ENCODE data around the gene NOS1.
"Not testable (repeated sequence)": the region's sequence is repeated elsewhere in the genome, so short reads cannot be mapped to it uniquely, and the experiment has no call there.

The NOS1 gene

GRCh38 chr12:117361347-117361751 lies at the start of gene NOS1:
NOS1 (minus strand) TSS chr12:117361626; CDS start chr12:117331069, 30,557 bp downstream.
- no peak for DNase-seq (ENCODE audit: low read depth)

DNA sequence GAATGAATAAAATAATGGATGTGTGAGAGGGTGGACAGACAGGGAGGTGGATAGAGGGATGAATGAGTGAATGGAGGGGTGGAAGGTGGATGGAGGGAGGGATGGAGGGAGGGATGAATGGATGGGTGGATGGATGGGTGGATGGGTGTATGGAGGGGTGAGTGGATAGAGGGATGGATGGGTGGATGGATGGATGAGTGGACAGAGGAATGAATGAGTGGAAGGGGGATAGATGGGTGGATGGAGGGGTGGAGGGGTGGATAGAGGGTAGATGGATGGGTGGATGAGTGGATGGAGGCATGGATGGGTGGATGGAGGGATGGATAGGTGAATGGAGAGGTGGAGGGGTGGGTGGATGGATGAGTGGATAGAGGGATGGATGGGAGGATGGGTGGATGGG lies 47.9 kb upstream of the NOS1 start:
- DNase-seq (ENCODE audit: low read depth): no peak

GRCh38 chr12:117408161-117408791 lies 46.9 kb upstream of the NOS1 start:
- peak; percentile 67 for DNase-seq (ENCODE audit: low read depth)

- DNase-seq (ENCODE audit: low read depth): no peak
These were observed 43.5 kb upstream of the NOS1 start for GRCh38 chr12:117404940-117405339.

DNA sequence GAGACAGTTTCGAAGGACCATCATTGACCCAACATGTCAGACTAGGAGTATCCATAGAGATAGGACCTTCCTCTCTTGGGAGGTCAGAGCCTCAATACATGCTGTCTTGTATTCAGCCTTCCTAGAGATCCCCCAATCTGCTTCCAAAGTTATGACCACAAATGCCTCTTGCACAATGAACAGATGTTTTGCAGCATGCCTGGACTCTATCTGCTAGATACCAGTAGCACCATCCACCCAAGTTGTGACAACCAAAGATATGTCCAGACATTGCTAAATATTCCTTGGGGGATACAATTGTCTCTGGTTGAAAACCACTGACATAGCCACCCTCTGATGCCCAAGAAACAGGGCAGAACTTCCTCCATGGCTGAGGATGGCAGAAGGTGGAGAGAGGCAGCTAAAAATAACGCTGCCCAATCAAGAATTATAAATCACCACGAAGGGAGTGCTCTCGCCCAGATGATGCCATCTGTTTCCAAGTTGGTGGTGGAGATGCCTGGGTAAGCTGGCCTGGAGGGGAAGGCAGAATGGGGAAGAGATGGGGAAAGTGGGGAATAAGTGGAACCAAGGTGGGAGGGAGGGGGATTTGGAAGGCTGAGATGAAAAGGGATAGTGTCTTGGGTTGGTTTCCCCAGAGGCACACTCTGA lies 42.9 kb upstream of the NOS1 start:
- no peak for DNase-seq (ENCODE audit: low read depth)

GRCh38 chr12:117403586-117404139 lies 42.2 kb upstream of the NOS1 start:
- no peak for DNase-seq (ENCODE audit: low read depth)

DNA sequence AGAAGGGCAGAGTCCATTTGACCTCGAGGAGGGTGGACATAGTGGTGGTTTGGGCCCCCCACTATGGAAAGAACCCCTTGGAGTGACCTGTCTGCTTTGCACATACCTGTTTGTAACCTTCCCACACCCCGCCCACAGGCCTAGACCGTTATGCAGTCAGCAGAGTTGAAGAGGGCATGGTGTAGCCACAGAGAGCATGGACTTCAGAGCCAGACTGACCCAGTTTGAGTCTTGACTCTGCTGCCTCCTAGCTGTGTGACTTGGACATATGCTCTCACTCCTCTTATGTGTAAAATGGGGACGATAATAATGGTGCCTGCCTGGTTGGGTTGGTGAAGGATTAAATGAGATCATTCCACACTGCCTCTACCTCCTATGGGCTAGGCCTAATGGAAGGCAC lies 40.9 kb upstream of the NOS1 start:
- no peak for DNase-seq (ENCODE audit: low read depth)

GRCh38 chr12:117400912-117401311 lies 39.5 kb upstream of the NOS1 start:
- no peak for DNase-seq (ENCODE audit: low read depth)

GRCh38 chr12:117398482-117398881 lies 37.1 kb upstream of the NOS1 start:
- not testable (repeated sequence) for DNase-seq (ENCODE audit: low read depth)

DNA sequence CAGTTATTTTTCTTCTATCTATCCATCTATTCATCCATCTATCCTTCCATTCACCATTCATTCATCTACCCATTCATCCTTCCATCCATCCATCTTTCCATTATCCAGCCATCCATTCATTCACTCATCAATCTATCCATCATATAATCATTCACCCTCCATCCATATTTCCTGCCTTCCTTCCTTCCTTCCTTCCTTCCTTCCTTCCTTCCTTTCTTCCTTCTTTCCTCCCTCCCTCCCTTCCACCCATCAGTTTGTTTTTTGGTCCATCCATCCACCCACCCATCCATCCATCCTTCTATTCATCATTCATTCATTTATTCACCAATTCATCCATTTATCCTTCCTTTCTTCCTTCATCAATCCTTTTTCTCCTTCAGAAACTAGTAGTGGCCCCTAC lies 34.3 kb upstream of the NOS1 start:
- no peak for DNase-seq (ENCODE audit: low read depth)

GRCh38 chr12:117394491-117394890 lies 33.1 kb upstream of the NOS1 start:
- DNase-seq (ENCODE audit: low read depth): no peak

- DNase-seq (ENCODE audit: low read depth): no peak
These were observed 32.2 kb upstream of the NOS1 start for GRCh38 chr12:117393656-117394055.

DNA sequence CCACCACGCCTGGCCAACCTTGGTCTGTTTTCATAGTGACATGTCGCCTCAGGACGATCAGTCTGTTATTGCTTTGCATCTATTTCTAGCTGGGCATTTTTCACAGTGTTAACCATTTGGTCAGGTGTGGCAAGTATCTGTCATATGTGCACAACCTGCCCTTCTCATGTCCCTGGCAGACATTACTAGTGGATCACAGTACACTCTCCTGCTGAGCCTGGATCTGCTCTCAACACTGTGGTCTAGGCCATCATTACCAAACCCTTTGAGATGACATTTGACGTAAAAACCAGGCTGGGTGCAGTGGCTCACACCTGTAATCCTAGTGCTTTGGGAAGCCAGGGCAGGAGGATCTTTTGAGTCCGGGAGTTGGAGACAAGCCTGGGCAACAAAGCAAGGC lies 29.4 kb upstream of the NOS1 start:
- no peak for DNase-seq (ENCODE audit: low read depth)

DNA sequence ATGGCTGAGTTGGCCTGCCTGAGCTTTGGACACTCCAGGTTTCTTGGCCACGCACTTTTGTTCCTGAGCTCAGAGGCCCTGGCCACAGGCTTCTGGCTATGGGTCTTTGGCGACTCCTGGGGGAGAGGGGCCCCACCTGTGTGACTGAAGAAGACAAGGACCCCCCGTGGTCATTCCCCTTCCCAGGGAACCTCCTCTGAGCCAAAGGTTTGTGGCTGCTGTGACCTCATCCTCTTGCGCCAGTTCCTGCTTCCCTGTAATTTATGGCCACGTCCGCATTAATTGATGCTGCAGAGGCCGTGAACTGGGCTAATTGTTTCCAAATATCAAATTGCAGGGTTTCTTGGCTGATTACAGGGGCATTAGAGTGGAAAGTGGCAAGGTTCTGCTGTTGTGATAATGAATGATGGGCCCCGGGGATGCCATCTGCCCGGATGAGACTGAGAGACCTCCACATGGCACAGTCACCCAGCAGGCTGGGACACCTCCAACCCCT lies 27.6 kb upstream of the NOS1 start:
- DNase-seq (ENCODE audit: low read depth): no peak

DNA sequence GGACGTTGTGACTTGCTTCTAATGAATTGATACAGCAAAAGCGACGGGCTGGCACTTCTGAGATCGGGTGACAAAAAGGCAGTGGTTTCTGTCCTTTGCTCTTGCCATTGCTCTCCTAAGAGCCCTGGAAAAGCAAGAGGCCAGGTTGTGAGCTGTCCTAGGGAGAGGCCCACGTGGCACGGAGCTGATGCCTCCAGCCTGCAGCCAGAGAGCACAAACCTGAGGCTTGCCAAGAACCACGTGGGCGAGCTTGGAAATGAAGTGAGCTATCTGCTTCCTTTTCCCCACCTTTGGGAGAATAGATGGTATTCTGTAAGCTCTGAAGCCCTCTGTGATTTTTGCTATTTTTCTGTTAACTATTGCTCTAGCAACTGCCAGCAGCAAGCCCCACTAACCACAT lies 26.4 kb upstream of the NOS1 start:
- DNase-seq (ENCODE audit: low read depth): no peak

DNA sequence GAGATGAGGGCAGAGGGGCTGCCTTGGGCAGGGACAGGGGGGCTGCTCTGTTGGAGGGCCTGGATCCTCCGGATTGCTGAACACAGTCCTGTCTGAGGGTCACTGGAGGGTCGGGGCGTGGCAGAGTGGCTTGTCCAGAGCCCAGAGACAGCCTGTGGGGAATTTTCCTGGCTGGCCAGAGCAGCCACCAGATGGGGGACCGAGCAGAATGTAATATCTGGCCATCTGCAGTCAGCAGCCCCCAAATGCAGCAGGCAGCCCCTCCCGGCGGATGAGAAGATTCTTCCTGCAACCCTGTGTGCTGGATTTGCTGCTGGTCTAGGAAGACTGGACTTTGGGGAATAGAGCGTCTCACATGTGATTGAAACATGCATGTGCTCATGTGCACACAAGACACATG lies 23.3 kb upstream of the NOS1 start:
- DNase-seq (ENCODE audit: low read depth): no peak

DNA sequence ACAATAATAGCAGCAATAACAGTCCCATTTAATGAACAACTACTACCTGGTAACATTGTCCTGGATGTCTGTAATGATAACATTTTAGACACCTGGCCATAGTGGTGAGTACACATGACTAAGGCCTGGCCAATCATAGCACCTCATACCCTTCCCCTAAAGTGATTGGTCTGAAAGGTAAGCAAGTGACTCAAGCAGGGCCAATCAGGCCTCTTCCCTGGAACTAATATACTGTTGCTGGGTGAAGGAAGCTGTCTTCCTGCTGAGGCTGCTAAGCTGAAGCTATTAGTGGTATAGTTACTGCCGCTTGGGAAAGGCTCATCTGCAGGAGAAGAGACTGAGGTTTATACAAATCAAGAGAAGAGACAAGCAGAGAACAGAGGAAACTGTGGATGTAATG lies 18.7 kb upstream of the NOS1 start:
- DNase-seq (ENCODE audit: low read depth): no peak

- no peak for DNase-seq (ENCODE audit: low read depth)
These were observed 16.3 kb upstream of the NOS1 start for GRCh38 chr12:117377758-117378157.

DNA sequence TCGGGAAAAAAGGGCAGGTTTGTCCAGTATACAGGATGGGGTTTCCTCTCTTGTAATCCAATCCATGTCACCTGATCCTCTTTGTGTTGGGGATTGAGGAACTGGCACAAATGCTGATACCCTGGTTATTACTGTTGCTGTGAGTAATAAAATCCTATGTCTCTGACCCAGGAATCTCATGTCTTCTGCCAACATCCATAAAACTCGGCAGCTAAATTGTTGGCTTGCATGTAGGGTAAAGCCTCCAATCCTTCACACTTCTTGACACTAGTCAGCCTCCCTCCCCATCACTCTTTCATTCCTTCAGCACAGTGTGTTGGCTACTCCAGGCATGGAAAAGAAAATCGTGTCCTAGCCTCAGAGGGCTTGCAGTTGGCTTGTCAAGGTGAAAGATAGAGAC lies 9.2 kb upstream of the NOS1 start:
- no peak for DNase-seq (ENCODE audit: low read depth)

DNA sequence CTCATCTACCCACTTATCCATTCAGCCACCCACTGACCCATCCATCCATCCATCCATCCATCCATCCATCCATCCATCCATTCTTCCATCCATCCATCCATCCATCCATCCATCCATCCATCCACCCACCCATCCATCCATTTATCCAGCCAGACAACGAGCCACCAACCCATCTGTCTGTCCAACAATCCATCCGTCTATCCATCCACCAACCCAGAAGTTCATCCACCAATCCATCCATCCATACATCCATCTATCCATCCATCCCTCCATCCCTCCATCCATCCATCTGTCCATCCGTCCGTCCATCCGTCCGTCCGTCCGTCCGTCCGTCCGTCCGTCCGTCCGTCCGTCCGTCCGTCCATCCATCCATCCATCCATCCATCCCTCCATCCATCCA lies 8.6 kb upstream of the NOS1 start:
- DNase-seq (ENCODE audit: low read depth): not testable (repeated sequence)

- DNase-seq (ENCODE audit: low read depth): peak; percentile 47
These were observed 5.7 kb upstream of the NOS1 start for GRCh38 chr12:117367006-117367638.

DNA sequence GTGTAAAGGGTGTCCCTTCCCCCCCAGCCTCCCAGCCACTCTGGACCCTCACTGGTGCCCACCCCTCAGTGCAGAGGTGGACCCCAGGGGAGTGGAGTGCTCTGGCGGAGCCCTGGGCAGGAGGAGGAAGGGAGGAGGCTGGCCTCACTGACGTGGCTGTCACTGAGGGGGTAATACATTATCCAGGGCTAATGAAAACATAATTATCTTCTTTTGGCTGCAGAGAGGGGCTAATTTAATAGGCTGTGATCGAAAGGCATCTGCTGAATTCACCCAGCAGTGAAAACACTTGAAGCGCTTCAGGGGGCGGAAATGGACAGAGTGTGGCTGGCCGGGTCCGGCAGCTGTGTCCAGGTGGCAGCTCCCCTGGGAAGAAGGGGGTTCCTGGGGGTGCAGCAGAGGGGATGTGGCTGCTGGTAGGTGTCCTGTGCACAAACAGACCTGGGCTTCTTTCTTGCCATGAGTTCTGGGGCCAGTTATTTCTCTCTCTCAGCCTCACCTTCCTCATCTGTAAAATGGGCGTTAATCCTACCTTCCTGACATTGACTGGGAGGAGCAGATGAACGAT lies 3.7 kb upstream of the NOS1 start:
- no peak for DNase-seq (ENCODE audit: low read depth)
